SK-N-SH treated with all-trans-retinoic acid at 6 μM for 48 hours (cell line): ENCODE measurements around the gene CENPL.

ENCODE experiments used
- ATAC-seq: fragments of 200-7000 bp; cut with Tn5 transposase; 3 replicates; pipeline ENCODE4 v1.9.1; 2020; ENCODE audit warnings: mild to moderate bottlenecking, moderate library complexity
- ARNTL ChIP-seq: fragments of 450-650 bp; formaldehyde crosslinking; IDR thresholded peaks from 2 replicates; pipeline ENCODE4 v1.5.0; 2020; ENCODE audit warnings: low read depth, mild to moderate bottlenecking, moderate library complexity, borderline replicate concordance
- BACH2 ChIP-seq: fragments of 250-450 bp; sonication (Bioruptor Pico); IDR thresholded peaks from 2 replicates; pipeline ENCODE4 v1.9.0; 2021; ENCODE audit warnings: mild to moderate bottlenecking, borderline replicate concordance
- CSDC2 ChIP-seq: fragments of 250-450 bp; sonication (Bioruptor Pico); IDR thresholded peaks from 2 replicates; pipeline ENCODE4 v1.5.0; 2020; ENCODE audit warnings: mild to moderate bottlenecking, moderate library complexity
- GLIS3 ChIP-seq: fragments of 250-450 bp; sonication (Bioruptor Pico); IDR thresholded peaks from 2 replicates; pipeline ENCODE4 v1.5.0; 2020; ENCODE audit warnings: mild to moderate bottlenecking, moderate library complexity
- OSR1 ChIP-seq: fragments of 250-450 bp; sonication (Bioruptor Pico); IDR thresholded peaks from 2 replicates; pipeline ENCODE4 v1.8.0; 2022; ENCODE audit warnings: moderate library complexity, mild to moderate bottlenecking, inconsistent platforms
- PPARA ChIP-seq: fragments of 250-450 bp; sonication (Bioruptor Pico); IDR thresholded peaks from 2 replicates; pipeline ENCODE4 v1.5.0; 2020; ENCODE audit warnings: mild to moderate bottlenecking, borderline replicate concordance
- RARB ChIP-seq: fragments of 250-450 bp; sonication (Bioruptor Pico); IDR thresholded peaks from 2 replicates; pipeline ENCODE4 v1.8.0; 2021; ENCODE audit warnings: mild to moderate bottlenecking, moderate library complexity
- TCF4 ChIP-seq: fragments of 250-450 bp; sonication (Bioruptor Pico); IDR thresholded peaks from 2 replicates; pipeline ENCODE4 v1.8.0; 2021; ENCODE audit warnings: mild to moderate bottlenecking, moderate library complexity, borderline replicate concordance
- TOX ChIP-seq: fragments of 250-450 bp; sonication (Bioruptor Pico); IDR thresholded peaks from 2 replicates; pipeline ENCODE4 v1.8.0; 2021; ENCODE audit warnings: mild to moderate bottlenecking, moderate library complexity, borderline replicate concordance
- TSHZ2 ChIP-seq: fragments of 250-450 bp; sonication (Bioruptor Pico); IDR thresholded peaks from 2 replicates; pipeline ENCODE4 v1.5.0; 2020; ENCODE audit warnings: mild to moderate bottlenecking, moderate library complexity
- ZC3H10 ChIP-seq: fragments of 250-450 bp; sonication (Bioruptor Pico); IDR thresholded peaks from 2 replicates; pipeline ENCODE4 v1.5.1; 2021; ENCODE audit warnings: mild to moderate bottlenecking, moderate library complexity
- ZFP3 ChIP-seq: fragments of 250-450 bp; sonication (Bioruptor Pico); IDR thresholded peaks from 2 replicates; pipeline ENCODE4 v1.5.0; 2020; ENCODE audit warnings: mild to moderate bottlenecking, moderate library complexity
- ZFP30 ChIP-seq: fragments of 450-650 bp; formaldehyde crosslinking; IDR thresholded peaks from 2 replicates; pipeline ENCODE4 v1.5.0; 2022; ENCODE audit warnings: mild to moderate bottlenecking, moderate library complexity
- ZNF565 ChIP-seq: fragments of 450-650 bp; formaldehyde crosslinking; conservative IDR thresholded peaks from 2 replicates; pipeline ENCODE4 v1.5.0; 2020; ENCODE audit warnings: low read depth, mild to moderate bottlenecking, moderate library complexity
- ZNF70 ChIP-seq: fragments of 450-650 bp; formaldehyde crosslinking; IDR thresholded peaks from 2 replicates; pipeline ENCODE4 v1.5.0; 2020; ENCODE audit warnings: mild to moderate bottlenecking, moderate library complexity
- TF ChIP-seq, protein P1 (sequence below): fragments of 250-450 bp; sonication (Bioruptor Pico); IDR thresholded peaks from 2 replicates; pipeline ENCODE4 v1.5.1; 2021; ENCODE audit warnings: mild to moderate bottlenecking, moderate library complexity
- TF ChIP-seq, protein P2 (sequence below): fragments of 250-450 bp; sonication (Bioruptor Pico); IDR thresholded peaks from 2 replicates; pipeline ENCODE4 v1.8.0; 2020; ENCODE audit warnings: mild to moderate bottlenecking, moderate library complexity, borderline replicate concordance

CENPL gene

GRCh38 chr1:173824315-173825081 lies at the start of gene CENPL, which contains the start of gene DARS2:
CENPL (minus strand) TSS chr1:173824883; CDS start chr1:173811299, 13,584 bp downstream.
DARS2 (plus strand) TSS chr1:173824673; CDS start chr1:173825230, 557 bp downstream.
- no peak for TF ChIP-seq BACH2 (CRISPR knock-in tag)
- TF ChIP-seq, protein P1, sequence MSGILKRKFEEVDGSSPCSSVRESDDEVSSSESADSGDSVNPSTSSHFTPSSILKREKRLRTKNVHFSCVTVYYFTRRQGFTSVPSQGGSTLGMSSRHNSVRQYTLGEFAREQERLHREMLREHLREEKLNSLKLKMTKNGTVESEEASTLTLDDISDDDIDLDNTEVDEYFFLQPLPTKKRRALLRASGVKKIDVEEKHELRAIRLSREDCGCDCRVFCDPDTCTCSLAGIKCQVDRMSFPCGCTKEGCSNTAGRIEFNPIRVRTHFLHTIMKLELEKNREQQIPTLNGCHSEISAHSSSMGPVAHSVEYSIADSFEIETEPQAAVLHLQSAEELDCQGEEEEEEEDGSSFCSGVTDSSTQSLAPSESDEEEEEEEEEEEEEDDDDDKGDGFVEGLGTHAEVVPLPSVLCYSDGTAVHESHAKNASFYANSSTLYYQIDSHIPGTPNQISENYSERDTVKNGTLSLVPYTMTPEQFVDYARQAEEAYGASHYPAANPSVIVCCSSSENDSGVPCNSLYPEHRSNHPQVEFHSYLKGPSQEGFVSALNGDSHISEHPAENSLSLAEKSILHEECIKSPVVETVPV (CRISPR knock-in tag) = no peak
- no peak for TF ChIP-seq TOX (CRISPR knock-in tag)
- TF ChIP-seq RARB = no peak
- no peak for TF ChIP-seq ZNF70
- TF ChIP-seq TSHZ2 = no peak
- no peak for TF ChIP-seq OSR1
- TF ChIP-seq, protein P2, sequence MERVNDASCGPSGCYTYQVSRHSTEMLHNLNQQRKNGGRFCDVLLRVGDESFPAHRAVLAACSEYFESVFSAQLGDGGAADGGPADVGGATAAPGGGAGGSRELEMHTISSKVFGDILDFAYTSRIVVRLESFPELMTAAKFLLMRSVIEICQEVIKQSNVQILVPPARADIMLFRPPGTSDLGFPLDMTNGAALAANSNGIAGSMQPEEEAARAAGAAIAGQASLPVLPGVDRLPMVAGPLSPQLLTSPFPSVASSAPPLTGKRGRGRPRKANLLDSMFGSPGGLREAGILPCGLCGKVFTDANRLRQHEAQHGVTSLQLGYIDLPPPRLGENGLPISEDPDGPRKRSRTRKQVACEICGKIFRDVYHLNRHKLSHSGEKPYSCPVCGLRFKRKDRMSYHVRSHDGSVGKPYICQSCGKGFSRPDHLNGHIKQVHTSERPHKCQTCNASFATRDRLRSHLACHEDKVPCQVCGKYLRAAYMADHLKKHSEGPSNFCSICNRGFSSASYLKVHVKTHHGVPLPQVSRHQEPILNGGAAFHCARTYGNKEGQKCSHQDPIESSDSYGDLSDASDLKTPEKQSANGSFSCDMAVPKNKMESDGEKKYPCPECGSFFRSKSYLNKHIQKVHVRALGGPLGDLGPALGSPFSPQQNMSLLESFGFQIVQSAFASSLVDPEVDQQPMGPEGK = no peak
- TF ChIP-seq ARNTL (CRISPR knock-in tag) = no peak
- TF ChIP-seq, all 23 proteins: peak for 0
- peak; percentile 95 for ATAC-seq

DNA sequence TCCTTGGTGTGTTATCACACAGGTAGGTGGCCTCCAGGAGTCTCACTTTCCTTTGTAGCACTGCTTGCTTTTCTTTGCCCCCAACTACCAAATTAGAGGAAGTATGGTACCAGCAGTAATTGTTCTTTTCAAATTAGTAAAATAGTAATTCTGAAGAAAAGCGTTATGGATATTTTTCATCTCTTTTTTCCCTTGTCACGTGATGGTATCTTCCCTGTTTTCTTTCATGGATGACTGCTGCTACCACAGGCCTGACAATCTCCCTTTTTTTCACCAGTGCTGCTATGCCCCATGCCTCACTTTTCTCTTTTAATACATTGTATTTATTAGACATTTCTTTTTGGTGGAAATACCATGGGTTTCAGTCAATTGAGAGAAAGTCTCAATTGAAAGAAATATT lies 46.8 kb upstream of the CENPL start:
- no peak for ATAC-seq
- TF ChIP-seq ZNF70 = no peak
- no peak for TF ChIP-seq ZFP3 (CRISPR knock-in tag)
- TF ChIP-seq TSHZ2 = no peak
- TF ChIP-seq GLIS3 (CRISPR knock-in tag) = no peak
- no peak for TF ChIP-seq BACH2 (CRISPR knock-in tag)
- TF ChIP-seq CSDC2 (CRISPR knock-in tag) = no peak
- TF ChIP-seq TCF4 (CRISPR knock-in tag) = no peak
- TF ChIP-seq ZC3H10 (CRISPR knock-in tag) = no peak
- TF ChIP-seq OSR1 = no peak
- no peak for TF ChIP-seq ZFP30 (CRISPR knock-in tag)
- TF ChIP-seq ZNF565 (CRISPR knock-in tag) = no peak

GRCh38 chr1:173871091-173871490 lies 46.4 kb upstream of the CENPL start:
- TF ChIP-seq ZFP3 (CRISPR knock-in tag) (no peak), TSHZ2 (no peak), OSR1 (no peak), PPARA (no peak)
- ATAC-seq = no peak
